ENCODE measurements around the gene OXGR1. TPM values are rescaled to one million over a fixed set of nuclear protein-coding genes. Genes with fewer than 3 reads are reported as not detected.

OXGR1 gene
- total and polyA plus RNA-seq, 4 donors = 0.77 to 1.3 (median 0.98) TPM

DNA sequence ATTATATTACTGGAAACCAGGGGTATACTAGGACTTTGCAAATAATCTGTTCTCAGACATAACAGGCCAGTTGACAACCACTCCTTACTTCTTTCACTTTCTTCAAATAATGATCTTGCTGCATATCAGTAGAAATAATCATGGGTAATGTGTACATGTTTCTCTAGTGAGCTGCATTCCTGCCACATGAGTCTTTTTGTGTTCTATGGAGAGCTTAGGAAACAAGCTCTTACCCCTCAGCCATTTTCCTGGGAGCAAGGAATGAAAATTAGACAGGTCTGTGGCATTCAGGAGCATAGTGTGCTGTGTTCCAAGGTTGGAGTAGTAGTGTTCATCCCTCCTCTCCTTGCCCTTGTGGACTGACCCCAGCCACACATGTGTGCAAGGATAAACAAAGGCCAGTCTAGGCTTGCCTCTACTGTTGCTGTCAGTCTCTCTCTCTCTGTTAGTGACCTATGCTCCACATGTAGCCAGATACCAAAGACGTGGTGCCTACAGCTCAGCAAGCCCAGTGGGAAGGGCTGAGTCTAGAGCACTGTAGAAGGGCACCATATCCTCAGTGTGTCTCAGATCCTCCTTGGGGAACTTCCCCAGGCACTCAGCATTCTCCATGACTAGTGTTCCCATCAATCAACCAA, 11.5 kb upstream of the OXGR1 start:
- Histone ChIP-seq H3K36me3 (ENCODE audit: control insufficient read depth, insufficient read depth, low read length) (no peaks in the 10 kb centered on the region), H3K9me3 (ENCODE audit: control insufficient read depth, insufficient read depth, low read length) (no peaks in the 10 kb centered on the region)
- 55% methylated on average over 1 of the region's 1 CpG for WGBS (ENCODE audit: insufficient coverage)

DNA sequence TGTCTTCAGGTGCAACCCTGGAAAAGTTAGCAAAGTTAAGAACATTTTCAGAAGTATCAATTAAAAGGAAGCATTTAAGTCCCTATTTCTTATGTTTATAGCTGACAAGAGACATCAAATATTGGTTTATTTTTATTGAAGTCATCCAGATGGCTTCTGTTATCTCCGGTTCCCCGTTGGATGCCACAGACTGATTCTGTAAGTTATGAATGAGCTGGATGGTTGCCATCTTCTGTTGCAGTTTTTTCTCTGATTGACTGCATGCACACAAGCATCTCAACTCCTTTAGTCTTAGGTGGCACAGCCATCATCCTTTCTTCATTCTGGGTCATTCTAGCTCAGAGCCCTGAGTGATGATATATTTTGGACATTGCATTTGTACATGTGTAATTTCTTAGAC, 10.6 kb upstream of the OXGR1 start:
- 80% methylated on average over 2 of the region's 2 CpGs for WGBS (ENCODE audit: insufficient coverage)
- no peaks in the 10 kb centered on the region for H3K36me3 ChIP-seq (ENCODE audit: control insufficient read depth, insufficient read depth, low read length)
- no peaks in the 10 kb centered on the region for H3K27me3 ChIP-seq (ENCODE audit: control insufficient read depth, insufficient read depth, low read length)
- H3K9me3 ChIP-seq (ENCODE audit: control insufficient read depth, insufficient read depth, low read length) = no peaks in the 10 kb centered on the region
- H3K4me3 ChIP-seq (ENCODE audit: low read depth, low read length) = no peak overlapping the region
- no peaks in the 10 kb centered on the region for H3K4me1 ChIP-seq (ENCODE audit: control insufficient read depth, insufficient read depth, low read length)
- H3K27ac ChIP-seq (ENCODE audit: low read depth, low read length) = no peak overlapping the region
- DNase-seq (ENCODE audit: low read depth in 4 of 6, low spot score in 6 of 6) = no peak

More for the DNA sequence above, 11.5 kb upstream of the OXGR1 start:
- no peak overlapping the region for H3K27ac ChIP-seq (ENCODE audit: low read depth, low read length)
- no peaks in the 10 kb centered on the region for H3K4me1 ChIP-seq (ENCODE audit: control insufficient read depth, insufficient read depth, low read length)
- H3K4me3 ChIP-seq (ENCODE audit: low read depth, low read length) = no peak overlapping the region
- DNase-seq (ENCODE audit: low read depth in 4 of 6, low spot score in 6 of 6) = no peak
- no peaks in the 10 kb centered on the region for H3K27me3 ChIP-seq (ENCODE audit: control insufficient read depth, insufficient read depth, low read length)

DNA sequence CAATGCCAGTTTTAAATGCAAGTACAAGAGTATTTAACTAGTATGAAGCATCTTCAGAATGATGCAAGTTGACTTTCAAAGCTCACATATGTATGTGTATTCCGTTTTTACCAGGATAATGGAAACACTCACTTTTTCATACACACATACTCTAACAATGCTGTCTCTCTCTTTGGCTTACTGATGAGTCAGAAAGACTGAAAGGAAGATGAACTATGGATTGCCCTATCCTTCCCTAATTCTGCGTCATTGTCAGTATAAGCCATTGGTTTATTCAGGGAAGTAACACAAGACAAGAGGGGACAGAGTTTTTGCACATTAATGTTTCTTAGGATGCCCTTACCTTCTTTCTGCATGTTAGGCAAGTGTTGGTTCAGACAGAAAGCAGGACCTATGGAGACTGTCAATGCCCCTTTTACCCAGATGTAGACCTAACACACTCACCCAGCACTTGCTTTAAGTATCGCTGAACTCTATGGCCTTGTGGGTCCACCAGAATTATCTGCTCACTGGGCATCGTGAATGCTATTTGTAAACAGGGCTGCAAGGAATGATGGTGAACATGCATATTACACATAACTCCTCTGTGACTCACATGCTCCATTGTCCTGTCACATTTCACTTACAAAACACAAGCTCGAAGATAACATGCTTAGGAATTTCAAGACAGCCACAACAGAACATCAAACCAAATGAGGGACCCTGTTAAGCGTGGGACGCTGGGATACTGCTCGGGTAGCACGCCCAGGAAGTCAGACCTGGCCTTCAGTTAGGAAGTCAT, 10.0 kb upstream of the OXGR1 start:
- Histone ChIP-seq H3K36me3 (ENCODE audit: control insufficient read depth, insufficient read depth, low read length) (no peaks in the 10 kb centered on the region), H3K4me1 (ENCODE audit: control insufficient read depth, insufficient read depth, low read length) (no peaks in the 10 kb centered on the region), H3K27ac (ENCODE audit: low read depth, low read length) (no peak overlapping the region), H3K27me3 (ENCODE audit: control insufficient read depth, insufficient read depth, low read length) (no peaks in the 10 kb centered on the region), H3K9me3 (ENCODE audit: control insufficient read depth, insufficient read depth, low read length) (no peaks in the 10 kb centered on the region), H3K4me3 (ENCODE audit: low read depth, low read length) (no peak overlapping the region)
- WGBS (ENCODE audit: insufficient coverage) = 87% methylated on average over 3 of the region's 9 CpGs
- DNase-seq (ENCODE audit: low read depth in 4 of 6, low spot score in 6 of 6) = no peak

DNA sequence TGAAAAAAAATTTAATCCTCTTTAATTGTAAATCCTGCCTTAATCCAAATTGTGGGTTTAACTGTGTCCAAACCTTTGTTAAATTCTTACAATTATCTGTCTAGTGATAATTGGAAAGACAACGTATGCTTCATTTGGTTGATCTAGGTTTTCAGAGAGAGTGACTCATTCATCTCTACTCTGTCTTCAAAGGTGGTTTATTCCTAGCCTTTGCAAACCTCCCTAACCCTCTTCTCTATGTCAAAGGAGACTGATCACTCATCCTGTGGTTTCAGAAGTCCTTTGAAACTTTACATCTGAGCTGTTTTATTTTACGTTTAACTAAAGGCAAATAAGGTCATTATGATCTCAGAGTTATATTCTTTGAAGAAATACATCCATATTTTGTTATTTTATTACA, 8.8 kb upstream of the OXGR1 start:
- no peaks in the 10 kb centered on the region for H3K36me3 ChIP-seq (ENCODE audit: control insufficient read depth, insufficient read depth, low read length)
- H3K9me3 ChIP-seq (ENCODE audit: control insufficient read depth, insufficient read depth, low read length) = no peaks in the 10 kb centered on the region
- DNase-seq (ENCODE audit: low read depth in 4 of 6, low spot score in 6 of 6) = no peak
- no peaks in the 10 kb centered on the region for H3K4me1 ChIP-seq (ENCODE audit: control insufficient read depth, insufficient read depth, low read length)
- no peak overlapping the region for H3K4me3 ChIP-seq (ENCODE audit: low read depth, low read length)
- WGBS (ENCODE audit: insufficient coverage) = no CpG with 5 or more reads among the region's 2 CpGs
- H3K27ac ChIP-seq (ENCODE audit: low read depth, low read length) = no peak overlapping the region
- no peaks in the 10 kb centered on the region for H3K27me3 ChIP-seq (ENCODE audit: control insufficient read depth, insufficient read depth, low read length)

DNA sequence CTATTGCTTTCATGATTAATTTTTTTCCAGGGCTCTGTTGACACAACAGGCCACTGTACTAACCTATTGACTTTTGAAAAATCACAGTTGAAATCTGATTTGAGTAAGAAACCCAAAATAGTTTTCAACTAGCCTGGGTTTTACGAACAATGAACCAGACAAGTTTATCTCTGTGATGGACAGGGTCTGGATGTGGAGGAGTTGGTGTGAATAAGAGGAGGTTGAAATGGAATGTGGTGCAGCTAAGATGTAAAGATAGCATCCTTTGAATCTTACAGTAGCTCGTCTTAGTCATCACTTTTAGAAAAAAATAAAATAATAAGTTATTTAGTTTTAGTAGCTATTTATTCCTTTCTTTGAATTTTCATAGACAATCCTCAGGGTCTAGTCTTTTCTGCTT, 8.3 kb upstream of the OXGR1 start:
- Histone ChIP-seq H3K4me1 (ENCODE audit: control insufficient read depth, insufficient read depth, low read length) (no peaks in the 10 kb centered on the region), H3K27me3 (ENCODE audit: control insufficient read depth, insufficient read depth, low read length) (no peaks in the 10 kb centered on the region), H3K36me3 (ENCODE audit: control insufficient read depth, insufficient read depth, low read length) (no peaks in the 10 kb centered on the region), H3K27ac (ENCODE audit: low read depth, low read length) (no peak overlapping the region), H3K4me3 (ENCODE audit: low read depth, low read length) (no peak overlapping the region), H3K9me3 (ENCODE audit: control insufficient read depth, insufficient read depth, low read length) (no peaks in the 10 kb centered on the region)
- no peak for DNase-seq (ENCODE audit: low read depth in 4 of 6, low spot score in 6 of 6)
- WGBS (ENCODE audit: insufficient coverage) = no CpG with 5 or more reads among the region's 2 CpGs

DNA sequence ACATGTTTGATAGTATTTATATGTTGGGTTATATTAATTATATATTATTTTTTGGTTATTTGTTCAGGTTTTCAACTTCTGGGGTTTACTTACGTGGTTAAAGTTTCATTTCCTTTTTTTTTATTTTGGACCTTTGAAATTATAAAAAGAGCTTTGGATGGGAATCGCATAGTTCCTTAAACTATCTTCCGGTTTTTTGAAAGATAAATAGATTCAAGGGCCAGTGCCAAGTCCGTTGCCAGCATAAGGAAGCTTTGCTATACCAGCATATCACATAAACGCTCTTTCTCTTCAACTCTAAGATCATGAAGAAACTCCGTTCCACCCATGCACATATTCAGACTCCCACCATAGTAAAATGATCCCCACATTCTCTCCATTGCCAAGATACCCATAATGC, 7.4 kb upstream of the OXGR1 start:
- H3K36me3 ChIP-seq (ENCODE audit: control insufficient read depth, insufficient read depth, low read length) = no peaks in the 10 kb centered on the region
- no peak overlapping the region for H3K27ac ChIP-seq (ENCODE audit: low read depth, low read length)
- H3K27me3 ChIP-seq (ENCODE audit: control insufficient read depth, insufficient read depth, low read length) = no peaks in the 10 kb centered on the region
- H3K4me1 ChIP-seq (ENCODE audit: control insufficient read depth, insufficient read depth, low read length) = no peaks in the 10 kb centered on the region
- H3K4me3 ChIP-seq (ENCODE audit: low read depth, low read length) = no peak overlapping the region
- WGBS (ENCODE audit: insufficient coverage) = 71% methylated on average over 2 of the region's 6 CpGs
- DNase-seq (ENCODE audit: low read depth in 4 of 6, low spot score in 6 of 6) = no peak
- H3K9me3 ChIP-seq (ENCODE audit: control insufficient read depth, insufficient read depth, low read length) = no peaks in the 10 kb centered on the region

DNA sequence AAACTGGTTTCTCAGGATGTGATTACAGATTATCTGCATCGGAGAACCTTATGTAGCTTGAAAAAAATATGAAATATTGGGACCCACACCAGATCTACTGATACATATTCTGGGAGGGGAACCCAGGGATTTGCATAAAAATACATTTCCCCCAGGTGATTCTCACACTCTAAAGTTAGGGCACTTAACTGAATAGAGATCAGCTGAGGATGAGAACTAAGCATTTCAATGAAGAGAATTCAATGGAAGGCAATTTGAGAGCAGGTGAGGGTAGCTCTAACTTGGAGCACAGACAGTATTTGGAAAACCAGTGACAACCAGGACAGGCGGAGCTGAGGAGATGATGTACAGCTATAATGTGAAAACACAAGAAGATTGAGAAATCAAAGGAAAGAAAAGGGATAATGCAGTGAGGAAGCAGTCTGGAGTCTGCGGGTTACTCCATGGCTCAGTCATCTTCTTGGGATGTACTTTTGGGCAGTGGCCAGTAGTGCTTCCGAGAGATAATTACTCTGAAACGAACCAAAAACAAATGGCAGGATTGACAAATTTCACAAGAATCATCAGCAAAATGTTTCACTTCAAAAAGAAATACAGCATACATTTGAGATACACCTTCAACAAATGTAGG, 6.1 kb upstream of the OXGR1 start:
- no peaks in the 10 kb centered on the region for H3K27me3 ChIP-seq (ENCODE audit: control insufficient read depth, insufficient read depth, low read length)
- no peaks in the 10 kb centered on the region for H3K9me3 ChIP-seq (ENCODE audit: control insufficient read depth, insufficient read depth, low read length)
- DNase-seq (ENCODE audit: low read depth in 4 of 6, low spot score in 6 of 6) = no peak
- H3K36me3 ChIP-seq (ENCODE audit: control insufficient read depth, insufficient read depth, low read length) = no peaks in the 10 kb centered on the region
- no peak overlapping the region for H3K4me3 ChIP-seq (ENCODE audit: low read depth, low read length)
- H3K4me1 ChIP-seq (ENCODE audit: control insufficient read depth, insufficient read depth, low read length) = no peaks in the 10 kb centered on the region
- WGBS (ENCODE audit: insufficient coverage) = 73% methylated on average over 2 of the region's 5 CpGs
- no peak overlapping the region for H3K27ac ChIP-seq (ENCODE audit: low read depth, low read length)

DNA sequence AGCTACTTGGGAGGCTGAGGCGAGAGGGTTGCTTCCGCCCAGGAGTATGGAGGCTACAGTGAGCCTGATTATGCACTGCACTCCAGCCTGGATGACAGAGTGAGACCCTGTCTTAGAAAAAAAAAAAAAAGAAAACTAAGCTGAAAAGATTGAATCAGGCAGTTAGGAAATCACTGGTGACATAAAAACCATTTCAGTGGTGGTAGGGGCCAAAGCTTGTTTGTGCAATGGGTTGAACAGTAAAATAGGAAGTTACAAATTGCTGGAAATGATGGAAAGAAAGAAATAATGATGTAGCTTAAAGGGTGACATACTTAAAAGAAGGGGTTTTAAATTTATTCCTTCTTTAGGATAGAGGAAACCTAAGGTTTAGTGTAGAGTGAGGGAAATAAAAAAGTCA, 4.8 kb upstream of the OXGR1 start:
- DNase-seq (ENCODE audit: low read depth in 4 of 6, low spot score in 6 of 6) = no peak
- Histone ChIP-seq H3K9me3 (ENCODE audit: control insufficient read depth, insufficient read depth, low read length) (no peaks in the 10 kb centered on the region), H3K27ac (ENCODE audit: low read depth, low read length) (no peak overlapping the region), H3K4me1 (ENCODE audit: control insufficient read depth, insufficient read depth, low read length) (peaks cover 6% of the 10 kb centered on the region), H3K4me3 (ENCODE audit: low read depth, low read length) (no peak overlapping the region), H3K27me3 (ENCODE audit: control insufficient read depth, insufficient read depth, low read length) (peaks cover 8% of the 10 kb centered on the region), H3K36me3 (ENCODE audit: control insufficient read depth, insufficient read depth, low read length) (no peaks in the 10 kb centered on the region)
- WGBS (ENCODE audit: insufficient coverage) = 92% methylated on average over 2 of the region's 2 CpGs

DNA sequence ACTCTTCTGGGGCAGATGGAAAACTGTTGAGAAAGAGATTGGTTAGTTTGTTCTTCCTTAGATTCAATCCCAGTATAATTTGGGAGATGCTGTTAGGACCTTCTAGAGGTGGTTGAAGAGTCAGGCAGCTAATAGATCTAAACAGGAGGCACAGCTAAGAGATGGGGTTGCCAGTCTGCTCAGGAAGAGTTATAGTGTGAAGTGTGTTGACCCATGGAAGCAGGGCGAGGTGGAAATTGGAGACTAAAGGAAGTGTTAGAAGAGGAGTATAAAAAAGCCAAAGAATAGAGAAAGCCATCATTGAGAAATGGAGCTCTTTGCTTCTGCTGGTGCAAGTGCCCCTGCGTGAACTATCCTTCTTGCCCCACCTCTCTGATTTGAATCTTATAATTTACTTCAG, 3.8 kb upstream of the OXGR1 start:
- 58% methylated on average over 1 of the region's 2 CpGs for WGBS (ENCODE audit: insufficient coverage)
- no peak overlapping the region for H3K4me3 ChIP-seq (ENCODE audit: low read depth, low read length)
- H3K9me3 ChIP-seq (ENCODE audit: control insufficient read depth, insufficient read depth, low read length) = no peaks in the 10 kb centered on the region
- no peak for DNase-seq (ENCODE audit: low read depth in 4 of 6, low spot score in 6 of 6)
- no peaks in the 10 kb centered on the region for H3K36me3 ChIP-seq (ENCODE audit: control insufficient read depth, insufficient read depth, low read length)
- H3K4me1 ChIP-seq (ENCODE audit: control insufficient read depth, insufficient read depth, low read length) = peaks cover 12% of the 10 kb centered on the region
- peaks cover 11% of the 10 kb centered on the region for H3K27me3 ChIP-seq (ENCODE audit: control insufficient read depth, insufficient read depth, low read length)
- no peak overlapping the region for H3K27ac ChIP-seq (ENCODE audit: low read depth, low read length)

DNA sequence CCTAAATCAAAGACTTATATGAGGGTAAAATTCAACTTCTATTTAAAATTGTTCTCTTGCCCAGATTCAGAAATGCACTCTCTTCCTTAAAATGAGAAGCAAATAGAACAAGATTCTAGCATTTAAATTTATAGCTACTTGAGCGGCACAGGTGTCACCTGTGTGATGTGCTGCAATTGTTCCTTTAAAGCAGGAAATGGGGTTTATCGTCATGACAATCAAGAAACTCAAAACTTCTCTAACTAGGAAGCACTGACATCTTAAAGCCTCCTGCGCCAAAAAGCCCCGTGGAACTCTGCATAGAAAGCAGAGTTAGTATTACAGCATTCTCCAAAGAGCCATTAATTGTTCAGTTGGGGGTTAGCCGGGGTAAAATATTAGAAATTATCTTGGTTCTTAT, 2.6 kb upstream of the OXGR1 start:
- no peak overlapping the region for H3K4me3 ChIP-seq (ENCODE audit: low read depth, low read length)
- H3K4me1 ChIP-seq (ENCODE audit: control insufficient read depth, insufficient read depth, low read length) = peaks cover 12% of the 10 kb centered on the region
- H3K9me3 ChIP-seq (ENCODE audit: control insufficient read depth, insufficient read depth, low read length) = no peaks in the 10 kb centered on the region
- WGBS (ENCODE audit: insufficient coverage) = no CpG with 5 or more reads among the region's 5 CpGs
- no peak for DNase-seq (ENCODE audit: low read depth in 4 of 6, low spot score in 6 of 6)
- H3K27ac ChIP-seq (ENCODE audit: low read depth, low read length) = no peak overlapping the region
- H3K27me3 ChIP-seq (ENCODE audit: control insufficient read depth, insufficient read depth, low read length) = peaks cover 12% of the 10 kb centered on the region
- H3K36me3 ChIP-seq (ENCODE audit: control insufficient read depth, insufficient read depth, low read length) = no peaks in the 10 kb centered on the region

Data from spinal cord (tissue), 10 donors.